Adipocyte (in vitro differentiated cells): ENCODE data around the gene CACNA1H.
"Not testable (repeated sequence)": the region's sequence is repeated elsewhere in the genome, so short reads cannot be mapped to it uniquely, and the experiment has no call there.

Source experiments
- DNase-seq: peaks from one replicate; pipeline ENCODE4 v3.0.0-alpha.2; 2015; ENCODE audit warnings: low read depth
- H3K27me3 ChIP-seq: replicated peaks from 2 replicates; pipeline ENCODE4 v1.7.0; 2013; ENCODE audit warnings: mild to moderate bottlenecking, low read length, moderate library complexity; ENCODE audit not compliant: control insufficient read depth, insufficient read depth
- H3K36me3 ChIP-seq: 2 replicates; pipeline ENCODE4 v1.7.0; 2013; ENCODE audit warnings: low read length, mild to moderate bottlenecking, moderate library complexity; ENCODE audit not compliant: control insufficient read depth, insufficient read depth, severe bottlenecking
- H3K4me1 ChIP-seq: 2 replicates; pipeline ENCODE4 v1.7.0; 2013; ENCODE audit warnings: mild to moderate bottlenecking, low read length, moderate library complexity; ENCODE audit not compliant: control insufficient read depth, insufficient read depth
- H3K4me3 ChIP-seq: 2 replicates; pipeline ENCODE4 v1.7.0; 2013; ENCODE audit warnings: mild to moderate bottlenecking, low read length, moderate library complexity
- H3K9ac ChIP-seq: 2 replicates; pipeline ENCODE4 v1.7.0; 2013; ENCODE audit warnings: mild to moderate bottlenecking, low read length, moderate library complexity
- H3K9me3 ChIP-seq: 2 replicates; pipeline ENCODE4 v1.7.0; 2013; ENCODE audit warnings: mild to moderate bottlenecking, low read length, moderate library complexity; ENCODE audit not compliant: control insufficient read depth

CACNA1H gene

DNA sequence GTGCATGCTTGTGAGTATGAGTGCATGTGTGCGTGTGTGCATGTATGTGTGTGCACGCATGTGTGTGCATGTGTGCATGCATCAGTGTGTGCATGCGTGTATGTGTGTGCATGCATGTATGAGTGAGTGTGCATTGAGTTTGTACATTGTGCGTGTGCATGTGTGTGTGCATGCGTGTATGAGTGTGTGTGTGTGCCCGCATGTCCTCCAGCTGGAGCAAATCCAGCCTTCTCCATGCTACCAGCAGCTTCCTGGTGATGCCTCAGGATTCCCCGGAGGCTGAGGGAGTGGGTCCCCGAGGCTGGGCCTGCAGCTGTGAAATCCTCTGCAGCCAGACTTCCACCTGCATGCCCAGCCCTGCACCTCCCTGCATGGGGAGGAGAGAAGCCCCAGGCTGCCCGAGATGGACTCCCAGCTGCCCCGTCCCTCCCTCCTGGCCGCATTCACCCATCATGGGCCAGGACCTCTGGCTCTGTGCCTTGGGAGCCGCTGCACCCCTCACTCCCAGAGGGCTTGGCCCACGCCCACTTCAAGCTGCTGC lies 112.3 kb downstream of the CACNA1H start:
- H3K4me3 ChIP-seq, result no peak overlapping the region
- H3K27me3 ChIP-seq, result peaks cover 23% of the 10 kb centered on the region
- no peaks in the 10 kb centered on the region for H3K4me1 ChIP-seq
- H3K9me3 ChIP-seq, result no peaks in the 10 kb centered on the region
- no peak overlapping the region for H3K9ac ChIP-seq
- no peaks in the 10 kb centered on the region for H3K36me3 ChIP-seq
- DNase-seq, result no peak

DNA sequence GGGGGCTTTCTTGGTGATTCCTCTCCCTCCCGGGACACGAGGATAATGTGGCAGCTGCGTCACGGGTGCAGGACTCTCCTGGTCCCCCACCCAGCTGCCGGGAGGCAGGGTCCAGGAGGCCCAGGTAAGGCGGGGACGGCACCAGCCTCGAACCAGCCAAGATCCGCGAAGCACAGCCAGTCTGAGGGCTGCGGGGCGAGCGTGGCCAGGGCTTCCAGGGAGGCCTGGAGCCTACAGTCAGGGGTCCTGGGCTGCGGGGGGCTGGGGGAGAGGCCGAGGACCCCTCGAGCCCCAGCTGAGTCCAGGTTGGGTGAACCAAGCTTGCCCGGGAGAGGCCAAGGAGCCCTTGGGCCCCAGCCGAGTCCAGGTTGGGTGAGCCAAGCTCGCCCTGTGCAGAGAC lies 112.9 kb downstream of the CACNA1H start:
- no peak overlapping the region for H3K9ac ChIP-seq
- H3K9me3 ChIP-seq, result no peaks in the 10 kb centered on the region
- no peak for DNase-seq
- peaks cover 27% of the 10 kb centered on the region for H3K27me3 ChIP-seq
- H3K36me3 ChIP-seq, result no peaks in the 10 kb centered on the region
- no peak overlapping the region for H3K4me3 ChIP-seq
- no peaks in the 10 kb centered on the region for H3K4me1 ChIP-seq

DNA sequence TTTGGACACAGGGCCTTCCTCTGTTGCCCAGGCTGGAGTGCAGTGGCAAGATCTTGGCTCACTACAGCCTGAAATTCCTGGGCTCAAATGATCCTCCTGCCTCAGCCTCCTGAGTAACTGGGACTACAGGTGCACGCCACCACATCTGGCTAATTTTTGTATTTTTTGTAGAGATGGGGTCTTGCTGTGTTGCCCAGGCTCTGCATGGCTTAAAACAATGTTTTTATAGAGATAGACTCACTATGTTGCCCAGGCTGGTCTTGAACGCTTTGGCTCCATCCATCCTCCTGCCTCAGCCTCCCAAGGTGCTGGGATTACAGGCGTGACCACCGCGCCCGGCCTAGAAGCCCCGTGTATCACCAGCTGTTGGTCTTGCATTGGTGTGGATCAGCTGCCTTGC lies 116.5 kb downstream of the CACNA1H start:
- not testable (repeated sequence) for H3K36me3 ChIP-seq, H3K9ac ChIP-seq, H3K4me1 ChIP-seq, H3K4me3 ChIP-seq, DNase-seq, H3K9me3 ChIP-seq
- H3K27me3 ChIP-seq, result peaks cover 36% of the 10 kb centered on the region

DNA sequence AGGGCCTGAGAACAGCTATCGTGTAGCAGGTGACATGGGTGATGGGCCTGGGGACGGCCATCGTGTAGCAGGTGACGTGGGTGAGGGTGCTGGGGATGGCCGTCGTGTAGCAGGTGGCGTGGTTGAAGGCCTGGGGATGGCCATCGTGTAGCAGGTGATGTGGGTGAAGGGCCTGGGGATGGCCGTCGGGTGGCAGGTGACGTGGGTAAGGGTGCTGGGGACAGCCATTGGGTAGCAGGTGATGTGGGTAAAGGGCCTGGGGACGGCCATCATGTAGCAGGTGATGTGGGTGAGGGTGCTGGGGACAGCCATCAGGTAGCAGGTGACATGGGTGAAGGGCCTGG lies 118.4 kb downstream of the CACNA1H start:
- H3K9me3 ChIP-seq, result no peaks in the 10 kb centered on the region
- H3K27me3 ChIP-seq, result peaks cover 47% of the 10 kb centered on the region
- no peak for DNase-seq
- H3K36me3 ChIP-seq, result no peaks in the 10 kb centered on the region
- no peak overlapping the region for H3K9ac ChIP-seq
- H3K4me1 ChIP-seq, result no peaks in the 10 kb centered on the region
- no peak overlapping the region for H3K4me3 ChIP-seq
